Measurements from ENCODE around the gene POLDIP2.

DNA sequence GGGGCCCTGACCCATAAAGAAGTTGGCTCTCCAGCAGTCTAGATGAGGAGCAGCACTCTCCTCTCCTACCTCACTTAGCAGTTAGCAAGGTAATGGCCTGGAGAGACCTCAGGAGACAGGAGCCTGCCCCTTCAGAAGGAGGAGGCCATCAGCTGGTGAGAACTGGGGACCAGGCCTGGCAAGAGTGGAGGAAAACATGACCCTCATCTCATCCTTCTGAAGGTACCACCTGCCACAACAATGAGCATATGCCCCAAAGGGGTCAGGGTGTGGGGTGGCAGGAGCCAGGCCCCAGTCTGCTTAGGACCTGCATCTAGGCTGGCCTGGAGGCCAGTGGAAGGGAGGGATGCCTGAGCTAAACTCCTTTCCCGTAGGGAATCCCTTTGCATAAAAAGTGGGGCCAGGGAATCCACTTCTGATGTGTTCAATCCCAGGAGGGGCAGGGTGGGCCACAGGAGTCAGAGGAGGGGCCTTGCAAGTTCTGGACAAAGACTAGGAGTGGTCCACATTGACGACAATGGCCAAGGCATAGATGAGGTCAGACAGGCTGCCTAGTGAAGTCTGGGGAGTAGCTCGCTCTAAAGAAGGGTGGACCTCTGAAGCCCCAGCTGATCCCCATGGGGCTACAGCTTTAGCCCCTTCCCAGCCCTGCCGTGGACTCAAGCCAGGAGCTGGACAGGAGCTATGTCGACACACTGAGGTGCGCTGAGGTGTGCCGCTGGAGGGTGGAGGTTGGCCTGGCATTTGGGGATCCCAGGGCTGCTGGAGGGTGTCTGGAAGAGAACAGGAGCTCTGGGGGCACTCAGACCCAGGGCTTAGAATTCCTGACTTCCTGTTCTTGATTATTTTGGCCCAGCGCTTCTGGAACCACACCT is 6.7 kb upstream of the POLDIP2 start:
- TF ChIP-seq, protein P1, sequence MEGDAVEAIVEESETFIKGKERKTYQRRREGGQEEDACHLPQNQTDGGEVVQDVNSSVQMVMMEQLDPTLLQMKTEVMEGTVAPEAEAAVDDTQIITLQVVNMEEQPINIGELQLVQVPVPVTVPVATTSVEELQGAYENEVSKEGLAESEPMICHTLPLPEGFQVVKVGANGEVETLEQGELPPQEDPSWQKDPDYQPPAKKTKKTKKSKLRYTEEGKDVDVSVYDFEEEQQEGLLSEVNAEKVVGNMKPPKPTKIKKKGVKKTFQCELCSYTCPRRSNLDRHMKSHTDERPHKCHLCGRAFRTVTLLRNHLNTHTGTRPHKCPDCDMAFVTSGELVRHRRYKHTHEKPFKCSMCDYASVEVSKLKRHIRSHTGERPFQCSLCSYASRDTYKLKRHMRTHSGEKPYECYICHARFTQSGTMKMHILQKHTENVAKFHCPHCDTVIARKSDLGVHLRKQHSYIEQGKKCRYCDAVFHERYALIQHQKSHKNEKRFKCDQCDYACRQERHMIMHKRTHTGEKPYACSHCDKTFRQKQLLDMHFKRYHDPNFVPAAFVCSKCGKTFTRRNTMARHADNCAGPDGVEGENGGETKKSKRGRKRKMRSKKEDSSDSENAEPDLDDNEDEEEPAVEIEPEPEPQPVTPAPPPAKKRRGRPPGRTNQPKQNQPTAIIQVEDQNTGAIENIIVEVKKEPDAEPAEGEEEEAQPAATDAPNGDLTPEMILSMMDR (IDR thresholded peaks at IDR 0.05), result no peak
- TF ChIP-seq POLR2A (IDR thresholded peaks at IDR 0.05), result no peak
